HG03469 (cell line): ENCODE measurements around the gene NOS1AP.
"Not testable (repeated sequence)": the region's sequence is repeated elsewhere in the genome, so short reads cannot be mapped to it uniquely, and the experiment has no call there.

Experiments used
- ATAC-seq: cut with Tn5 transposase; IDR thresholded peaks from one replicate; pipeline ENCODE4 v1.9.1; 2021; ENCODE audit warnings: mild to moderate bottlenecking, moderate library complexity, moderate number of reproducible peaks; ENCODE audit not compliant: unreplicated experiment

Gene NOS1AP

DNA sequence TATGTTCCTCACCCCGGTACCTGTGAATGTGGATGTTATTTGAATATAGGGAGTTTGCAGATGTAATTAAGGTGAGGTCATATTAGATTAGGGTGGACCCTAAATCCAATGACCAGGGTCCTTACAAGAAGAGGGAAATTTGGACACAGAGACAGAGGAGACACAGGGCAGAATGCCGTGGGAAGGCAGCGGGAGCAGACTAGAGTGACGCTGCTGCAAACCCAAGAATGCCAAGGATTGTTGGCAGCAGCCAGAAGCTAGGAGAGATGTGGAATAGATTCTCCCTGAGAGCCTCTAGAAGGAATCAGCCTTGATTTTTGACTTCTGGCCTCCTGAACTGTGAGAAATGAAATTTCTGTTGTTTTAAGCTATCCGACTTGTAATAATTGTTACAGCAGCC lies 253.5 kb downstream of the NOS1AP start:
- no peak for ATAC-seq

DNA sequence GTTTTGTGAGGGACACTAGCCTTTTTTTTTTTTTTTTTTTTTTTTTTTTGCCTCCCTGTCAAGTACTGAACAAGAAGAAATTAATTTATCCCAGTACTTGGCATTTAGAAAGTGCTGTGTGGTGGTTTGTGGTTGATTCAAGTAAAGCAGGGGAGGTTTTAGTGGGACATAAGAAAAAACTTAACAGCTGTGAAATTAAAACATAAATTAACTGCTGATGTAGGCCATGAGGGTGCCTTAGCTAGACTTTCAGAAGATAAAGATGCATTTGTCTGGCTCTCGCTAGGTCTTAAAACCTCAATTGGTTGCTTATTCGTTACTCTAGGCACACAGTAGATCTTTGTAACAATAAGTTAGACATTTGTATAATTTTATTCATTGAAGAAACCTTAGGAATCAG lies 254.9 kb downstream of the NOS1AP start:
- ATAC-seq, result no peak

DNA sequence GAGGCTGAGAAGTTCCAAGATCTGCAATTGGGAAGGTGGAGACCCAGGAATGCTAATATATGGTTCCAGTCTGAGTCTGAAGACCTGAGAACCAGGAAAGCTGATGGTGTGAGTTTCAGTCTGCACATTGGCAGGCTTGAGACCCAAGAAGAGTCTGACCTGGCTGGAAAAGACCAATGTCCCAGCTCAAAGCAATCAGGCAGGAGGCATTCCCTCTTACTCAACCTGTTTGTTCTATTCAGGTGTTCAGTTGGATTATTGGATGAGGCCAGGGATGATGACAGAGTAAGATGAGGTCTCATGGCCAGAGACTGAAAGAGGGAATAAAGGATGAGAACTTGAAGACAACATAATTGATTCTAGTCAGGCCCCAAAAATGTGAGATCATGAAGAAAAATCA lies 257.1 kb downstream of the NOS1AP start:
- ATAC-seq, result no peak

GRCh38 chr1:162327144-162327787 lies 257.8 kb downstream of the NOS1AP start:
- no peak for ATAC-seq

- no peak for ATAC-seq
Measured at GRCh38 chr1:162327788-162328165, 258.3 kb downstream of the NOS1AP start.

DNA sequence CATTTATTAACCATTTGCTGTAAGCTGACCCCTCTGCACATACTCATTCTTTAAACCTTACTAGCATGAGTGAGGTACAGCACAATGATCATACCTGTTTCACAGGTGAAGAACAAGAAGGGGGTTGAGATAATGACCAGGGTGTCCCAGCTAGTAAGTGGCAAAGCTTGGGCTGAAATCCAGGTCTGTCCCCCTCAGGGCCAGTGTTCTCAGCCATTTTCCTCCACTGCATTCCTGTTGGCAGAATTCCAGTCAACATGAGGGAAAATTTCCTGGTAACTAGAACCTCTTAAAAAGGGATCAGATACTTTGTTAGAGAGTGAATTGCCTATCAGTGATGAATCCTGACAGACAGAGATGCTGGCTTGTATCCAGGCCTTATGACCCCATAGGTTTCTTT lies 259.0 kb downstream of the NOS1AP start:
- ATAC-seq, result no peak

DNA sequence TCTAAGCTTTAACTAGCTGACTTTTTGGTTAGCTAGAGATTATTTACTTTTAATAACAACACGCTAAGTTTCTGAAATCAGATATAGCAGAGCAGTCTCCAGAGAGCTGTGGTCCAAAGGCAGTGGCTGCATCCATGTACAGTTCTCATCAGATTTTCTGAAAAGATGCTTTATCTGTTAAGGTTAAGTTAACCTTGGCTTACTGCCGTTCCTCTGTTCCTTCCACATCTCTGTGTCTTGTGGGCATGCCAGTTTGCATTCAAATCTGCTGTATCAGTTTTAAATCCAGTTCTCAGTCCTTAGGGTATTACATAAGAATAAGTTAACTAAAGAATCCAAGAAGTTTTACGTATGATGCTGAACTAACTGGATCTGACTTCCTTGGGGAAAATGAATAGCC lies 260.3 kb downstream of the NOS1AP start:
- no peak for ATAC-seq

DNA sequence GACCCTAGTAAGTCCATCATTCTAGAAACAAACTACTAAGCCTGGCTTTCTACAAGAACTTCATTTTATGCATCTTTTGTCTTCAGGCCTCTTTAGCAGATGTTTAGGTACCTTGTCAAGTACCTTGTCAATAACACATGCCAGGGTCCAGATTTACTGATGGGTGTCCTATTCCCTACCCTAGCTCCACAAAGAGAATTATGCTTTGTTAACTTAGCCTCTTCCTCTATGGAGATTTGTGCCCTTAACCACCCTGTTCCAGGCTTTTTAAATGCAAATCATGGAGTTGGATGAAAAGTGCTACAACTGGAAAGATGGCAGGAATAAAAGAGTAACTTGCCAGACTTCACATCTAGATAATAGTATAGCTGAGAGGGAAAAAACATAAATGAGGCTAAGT lies 264.5 kb downstream of the NOS1AP start:
- no peak for ATAC-seq

DNA sequence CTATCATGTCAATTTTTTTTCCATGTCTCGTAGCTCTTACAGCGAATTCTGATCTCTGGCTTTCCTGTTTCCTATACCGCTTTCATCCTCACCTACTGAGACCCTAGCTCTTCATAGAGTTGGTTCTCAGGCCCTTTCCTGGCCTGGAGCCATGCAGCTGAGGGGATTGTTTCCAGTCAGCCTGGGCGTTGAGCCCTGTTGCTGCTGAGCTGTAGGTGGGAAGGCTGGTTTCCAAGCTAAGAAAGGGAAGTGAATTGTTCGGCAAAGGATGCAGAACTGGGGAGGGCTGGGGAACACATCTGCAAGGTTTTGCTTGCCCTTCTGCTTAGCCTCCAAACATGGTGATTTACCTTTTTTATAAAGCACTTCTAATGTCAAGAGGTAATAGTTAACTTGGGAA lies 265.6 kb downstream of the NOS1AP start:
- ATAC-seq, result no peak

- ATAC-seq, result no peak
Measured at GRCh38 chr1:162336621-162337285, 267.3 kb downstream of the NOS1AP start.

- ATAC-seq, result no peak
Measured at GRCh38 chr1:162342452-162342983, 273.0 kb downstream of the NOS1AP start.

DNA sequence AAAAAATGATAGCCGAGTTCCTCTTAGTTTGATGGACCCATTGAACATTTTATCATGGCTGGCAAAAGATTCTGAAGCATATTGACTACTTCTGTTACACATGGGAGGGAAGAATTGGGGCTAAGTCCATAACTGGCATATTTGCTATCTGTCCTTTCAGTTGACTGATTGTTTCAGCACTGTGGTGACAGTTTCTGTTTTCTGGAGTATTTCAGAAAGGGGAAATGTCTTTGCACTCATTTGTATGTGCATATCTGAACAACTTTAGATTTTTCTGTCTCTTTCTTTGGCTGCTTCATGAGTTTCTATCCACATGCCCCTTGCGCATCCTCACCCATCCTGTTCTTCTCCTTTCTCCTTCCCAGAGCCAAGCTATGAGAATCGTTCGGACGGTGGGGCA lies 274.0 kb downstream of the NOS1AP start:
- ATAC-seq, result no peak

GRCh38 chr1:162347281-162347680 lies 277.8 kb downstream of the NOS1AP start:
- ATAC-seq, result no peak

GRCh38 chr1:162349635-162350330 lies 280.3 kb downstream of the NOS1AP start:
- ATAC-seq, result no peak

- no peak for ATAC-seq
Measured at GRCh38 chr1:162351246-162351842, 281.9 kb downstream of the NOS1AP start.

DNA sequence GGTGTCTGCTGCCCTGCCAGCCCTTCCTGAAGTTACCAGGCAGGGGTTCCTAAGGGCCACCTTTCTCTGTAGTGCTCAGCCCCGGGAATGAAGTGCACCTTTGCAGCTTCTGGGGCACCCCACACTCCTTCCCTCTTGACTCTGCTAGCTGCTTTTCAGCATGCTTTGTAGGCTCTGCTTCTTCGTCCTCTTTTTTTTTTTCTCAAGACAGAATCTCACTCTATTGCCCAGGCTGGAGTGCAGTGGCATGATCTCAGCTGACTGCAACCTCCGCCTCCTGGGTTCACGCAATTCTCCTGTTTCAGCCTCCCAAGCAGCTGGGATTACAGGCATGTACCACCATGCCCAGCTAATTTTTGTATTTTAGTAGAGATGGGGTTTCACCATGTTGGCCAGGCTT lies 282.4 kb downstream of the NOS1AP start:
- ATAC-seq, result not testable (repeated sequence)

DNA sequence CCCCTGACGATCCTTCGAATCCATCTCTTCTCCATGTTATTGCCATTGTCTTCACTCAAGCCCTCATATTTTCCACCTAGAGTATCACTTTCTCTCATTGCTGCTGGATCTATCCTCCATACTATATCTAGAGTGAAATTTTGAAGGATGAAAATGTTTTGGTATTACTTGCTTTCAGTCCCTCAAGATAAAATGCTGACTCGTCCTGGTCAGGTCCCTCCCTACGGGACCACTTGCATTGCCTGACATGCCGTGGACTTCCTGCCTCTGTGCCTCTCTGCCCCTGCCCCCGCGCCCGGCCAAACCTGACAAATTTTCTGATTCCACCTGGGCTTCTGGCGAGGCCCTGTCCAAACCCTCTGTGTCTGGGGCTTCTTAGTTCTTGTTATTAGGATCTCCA lies 283.6 kb downstream of the NOS1AP start:
- ATAC-seq, result no peak

DNA sequence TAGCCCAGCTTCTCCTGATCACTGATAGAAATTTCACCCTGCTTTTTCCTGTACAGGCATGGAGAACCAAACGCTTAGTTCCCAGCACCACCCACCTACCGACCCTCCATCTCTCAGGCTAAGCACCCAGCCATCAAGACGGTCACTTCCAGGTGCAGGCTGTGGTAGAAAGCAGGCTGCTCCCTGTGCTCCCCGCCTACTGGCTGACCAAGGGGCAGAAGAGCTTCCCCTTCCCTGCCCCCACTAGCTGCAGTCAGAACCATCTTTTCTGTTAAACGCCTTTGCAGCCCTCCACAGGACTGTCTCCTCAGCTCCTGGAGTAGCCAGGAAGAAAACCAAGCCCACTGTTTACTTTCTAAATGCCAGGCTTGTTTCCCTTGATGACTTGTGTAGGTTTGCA lies 284.2 kb downstream of the NOS1AP start:
- ATAC-seq, result no peak

DNA sequence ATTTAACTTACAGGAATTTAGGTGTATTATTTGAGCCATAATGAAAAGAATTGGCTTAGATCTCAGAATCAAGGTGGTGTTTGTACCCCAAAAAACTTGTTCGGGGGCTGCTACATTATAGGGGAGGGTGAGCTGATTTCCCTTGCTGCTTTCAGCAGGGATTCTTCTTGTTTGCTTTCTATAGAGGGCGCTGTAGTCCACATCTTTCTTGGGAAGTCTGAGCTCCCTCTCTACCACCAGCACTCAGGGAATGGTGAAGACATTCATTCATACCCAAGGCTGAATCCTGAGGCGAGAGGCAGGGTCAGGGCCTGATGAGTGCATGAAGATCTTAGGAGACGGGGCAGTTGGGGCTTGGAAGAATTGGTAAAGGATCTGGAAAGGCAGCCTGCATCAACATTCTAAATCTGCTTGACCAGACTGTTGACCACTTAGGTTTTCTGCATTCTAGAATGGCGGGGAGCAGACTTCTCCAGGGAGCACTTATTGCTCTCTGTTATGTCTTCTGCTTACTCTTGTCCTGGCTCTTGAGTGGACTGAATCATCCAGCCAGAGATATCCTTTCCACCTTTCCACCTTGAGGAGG lies 288.3 kb downstream of the NOS1AP start:
- ATAC-seq, result no peak

GRCh38 chr1:162358928-162359327 lies 289.4 kb downstream of the NOS1AP start:
- ATAC-seq, result no peak

DNA sequence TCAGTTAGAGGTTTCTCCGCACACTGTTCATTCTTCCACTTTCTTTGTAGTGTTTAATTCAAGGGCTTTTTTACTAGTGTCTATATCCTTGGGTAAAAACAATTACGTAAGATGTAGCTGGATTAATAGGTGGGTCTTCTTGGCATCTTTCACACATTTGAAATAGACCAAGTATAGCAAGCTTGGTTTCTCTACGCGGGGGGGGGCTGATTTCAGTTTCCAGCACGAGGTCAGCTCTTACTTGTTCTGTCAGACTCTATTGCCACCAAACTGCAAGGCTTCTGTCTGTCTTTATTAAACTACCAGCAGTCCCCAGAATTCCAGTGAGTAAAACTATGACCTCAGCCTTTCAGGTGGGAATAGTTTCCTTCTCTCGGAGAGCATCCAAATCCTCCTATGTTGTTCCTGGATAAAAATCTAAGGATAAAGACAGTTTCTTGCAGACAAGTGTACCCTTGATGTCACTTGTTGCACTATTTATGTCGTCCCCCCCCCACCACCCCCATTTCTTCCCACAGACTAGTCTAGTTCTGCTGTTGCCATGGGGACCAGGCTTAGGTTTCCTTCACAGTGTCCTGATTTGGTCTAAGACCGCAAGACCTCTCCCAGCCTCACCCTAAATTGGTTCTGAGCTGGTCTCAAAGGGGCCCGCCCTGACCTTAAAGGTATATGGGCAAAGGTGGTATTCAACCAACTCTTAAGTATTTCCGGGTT lies 290.2 kb downstream of the NOS1AP start:
- no peak for ATAC-seq
